IMR-90 (cell line): ENCODE measurements around the gene IL1RL1. TPM values are rescaled to one million over a fixed set of nuclear protein-coding genes. Genes with fewer than 3 reads are reported as not detected.

Experiments
- ATAC-seq: fragments of 200-7000 bp; cut with Tn5 transposase; 2 replicates; pipeline ENCODE4 v1.9.1; 2020; ENCODE audit warnings: low read depth, mild to moderate bottlenecking, moderate library complexity
- BruUV-seq: library from RNA; stranded (reverse); fragments of 400-500 nt; replicated peaks from 2 replicates; lab custom pipeline; 2021; lab: Mats Ljungman, UMichigan
- CTCF ChIA-PET: fragments of 300-600 bp; formaldehyde crosslinking; extraction: SDS; loops from one replicate; lab custom pipeline; 2021; ENCODE audit warnings: antibody characterized with exemption; lab: Yijun Ruan, JAX
- POLR2A ChIA-PET: fragments of 300-600 bp; sonication (Branson Sonifier 250); formaldehyde crosslinking; loops from one replicate; lab custom pipeline; 2022; ENCODE audit warnings: antibody characterized with exemption; ENCODE audit not compliant: unreplicated experiment; lab: Charles Lee
- DNase-seq: peaks from one replicate; pipeline ENCODE4 v3.0.0; 2013
- H2AFZ ChIP-seq: replicated peaks from 2 replicates; pipeline ENCODE3; 2013; ENCODE audit warnings: low read length, mild to moderate bottlenecking; ENCODE audit not compliant: poor library complexity
- H2AK5ac ChIP-seq: 2 replicates; pipeline ENCODE4 v1.6.1; 2013; ENCODE audit warnings: low read depth, low read length, inconsistent platforms
- H2AK9ac ChIP-seq: replicated peaks from 2 replicates; pipeline ENCODE3; 2013; ENCODE audit warnings: mild to moderate bottlenecking, low read depth, low read length, moderate library complexity; ENCODE audit not compliant: poor library complexity
- H2BK120ac ChIP-seq: 2 replicates; pipeline ENCODE4 v1.6.1; 2013; ENCODE audit warnings: low read depth, low read length, inconsistent platforms
- H2BK15ac ChIP-seq: 3 replicates; pipeline ENCODE4 v1.6.1; 2013; ENCODE audit warnings: low read depth, low read length, inconsistent platforms
- H2BK20ac ChIP-seq: 2 replicates; pipeline ENCODE4 v1.6.1; 2013; ENCODE audit warnings: low read depth, mild to moderate bottlenecking, inconsistent platforms, low read length, moderate library complexity
- H2BK5ac ChIP-seq: 2 replicates; pipeline ENCODE4 v1.6.1; 2013; ENCODE audit warnings: mild to moderate bottlenecking, low read depth, low read length, inconsistent platforms; ENCODE audit not compliant: poor library complexity, severe bottlenecking
- H3K14ac ChIP-seq: replicated peaks from 2 replicates; pipeline ENCODE4 v1.6.1; 2013; ENCODE audit warnings: low read depth, low read length, inconsistent platforms
- H3K18ac ChIP-seq: 2 replicates; pipeline ENCODE4 v1.6.1; 2013; ENCODE audit warnings: low read depth, low read length, control low read depth
- H3K23ac ChIP-seq: 2 replicates; pipeline ENCODE4 v1.6.1; 2013; ENCODE audit warnings: low read depth, low read length, inconsistent platforms
- H3K27ac ChIP-seq: 2 replicates; pipeline ENCODE4 v1.5.1; 2013; ENCODE audit warnings: mild to moderate bottlenecking, control low read depth, low read length; ENCODE audit not compliant: insufficient read depth
- H3K27me3 ChIP-seq: 2 replicates; pipeline ENCODE4 v1.6.1; 2013; ENCODE audit warnings: low read length; ENCODE audit not compliant: control insufficient read depth, insufficient read depth
- H3K36me3 ChIP-seq: 2 replicates; pipeline ENCODE4 v1.6.1; 2013; ENCODE audit warnings: low read length, mixed read lengths; ENCODE audit not compliant: control insufficient read depth, insufficient read depth
- H3K4ac ChIP-seq: 2 replicates; pipeline ENCODE4 v1.6.1; 2013; ENCODE audit warnings: low read depth, low read length, inconsistent platforms
- H3K4me1 ChIP-seq: 2 replicates; pipeline ENCODE4 v1.6.1; 2013; ENCODE audit warnings: low read length, mixed read lengths; ENCODE audit not compliant: control insufficient read depth, insufficient read depth
- H3K4me2 ChIP-seq: 2 replicates; pipeline ENCODE4 v1.6.1; 2013; ENCODE audit warnings: low read depth, mild to moderate bottlenecking, control low read depth, low read length, moderate library complexity
- H3K4me3 ChIP-seq: 2 replicates; pipeline ENCODE4 v1.5.1; 2013; ENCODE audit warnings: low read depth, mild to moderate bottlenecking, control low read depth, low read length, moderate library complexity; ENCODE audit not compliant: insufficient read depth
- H3K56ac ChIP-seq: 2 replicates; pipeline ENCODE4 v1.6.1; 2013; ENCODE audit warnings: low read length, inconsistent platforms; ENCODE audit not compliant: insufficient read depth; ENCODE audit errors: extremely low read depth
- H3K79me1 ChIP-seq, 2 experiments: 2 replicates each; pipeline ENCODE4 v1.6.1; 2013; ENCODE audit warnings: low read length in 2 of 2, inconsistent platforms in 1 of 2, low read depth in 1 of 2
- H3K9ac ChIP-seq: 2 replicates; pipeline ENCODE4 v1.6.1; 2013; ENCODE audit warnings: low read depth, low read length, control low read depth
- H3K9me1 ChIP-seq: 2 replicates; pipeline ENCODE4 v1.6.1; 2013; ENCODE audit warnings: low read length, inconsistent platforms; ENCODE audit not compliant: insufficient read depth
- H3K9me3 ChIP-seq: 2 replicates; pipeline ENCODE4 v1.6.1; 2013; ENCODE audit warnings: low read length; ENCODE audit not compliant: control insufficient read depth, insufficient read depth
- H4K20me1 ChIP-seq: 2 replicates; pipeline ENCODE4 v1.6.1; 2013; ENCODE audit warnings: low read length, inconsistent platforms; ENCODE audit not compliant: insufficient read depth
- H4K5ac ChIP-seq: 2 replicates; pipeline ENCODE4 v1.6.1; 2013; ENCODE audit warnings: mild to moderate bottlenecking, low read depth, low read length, control low read depth
- H4K8ac ChIP-seq, 2 experiments: 2 replicates each; pipeline ENCODE4 v1.6.1; 2013; ENCODE audit warnings: low read depth in 2 of 2, low read length in 2 of 2, control low read depth in 1 of 2, inconsistent platforms in 1 of 2
- H4K91ac ChIP-seq: 2 replicates; pipeline ENCODE4 v1.6.1; 2013; ENCODE audit warnings: low read depth, low read length, inconsistent platforms; ENCODE audit not compliant: insufficient read depth
- BHLHE40 ChIP-seq: fragments of 150-350 bp; IDR thresholded peaks from 2 replicates; pipeline ENCODE4 v1.6.1; 2016; ENCODE audit warnings: mild to moderate bottlenecking, low read depth, low read length
- CEBPB ChIP-seq: IDR thresholded peaks from 2 replicates; pipeline ENCODE4 v1.6.1; 2012; ENCODE audit warnings: low read depth, low read length, improper control_type of control experiment
- CHD1 ChIP-seq: IDR thresholded peaks from 2 replicates; pipeline ENCODE4 v1.6.1; 2012; ENCODE audit warnings: low read depth, low read length, improper control_type of control experiment
- CTCF ChIP-seq: conservative IDR thresholded peaks from 2 replicates; pipeline ENCODE4 v1.5.1; 2012; ENCODE audit warnings: mild to moderate bottlenecking, low read depth, low read length, improper control_type of control experiment
- FOS ChIP-seq: fragments of 150-350 bp; IDR thresholded peaks from 2 replicates; pipeline ENCODE4 v1.6.1; 2016; ENCODE audit warnings: low read depth, low read length
- MAFK ChIP-seq: IDR thresholded peaks from 2 replicates; pipeline ENCODE4 v1.6.1; 2012; ENCODE audit warnings: low read depth, low read length, improper control_type of control experiment
- MAZ ChIP-seq: IDR thresholded peaks from 2 replicates; pipeline ENCODE4 v1.6.1; 2012; ENCODE audit warnings: low read depth, mild to moderate bottlenecking, low read length, improper control_type of control experiment, moderate library complexity, borderline replicate concordance
- MXI1 ChIP-seq: IDR thresholded peaks from 2 replicates; pipeline ENCODE4 v1.6.1; 2012; ENCODE audit warnings: low read depth, mild to moderate bottlenecking, low read length, moderate library complexity, borderline replicate concordance
- NFE2L2 ChIP-seq: fragments of 150-350 bp; IDR thresholded peaks from 2 replicates; pipeline ENCODE4 v1.6.1; 2016; ENCODE audit warnings: low read depth, mild to moderate bottlenecking, low read length
- POLR2A ChIP-seq: IDR thresholded peaks from 2 replicates; pipeline ENCODE4 v1.6.1; 2012; ENCODE audit warnings: mild to moderate bottlenecking, low read depth, low read length
- RAD21 ChIP-seq: IDR thresholded peaks from 2 replicates; pipeline ENCODE4 v1.6.1; 2012; ENCODE audit warnings: low read length, improper control_type of control experiment
- RFX5 ChIP-seq: IDR thresholded peaks from 2 replicates; pipeline ENCODE4 v1.8.0; 2012; ENCODE audit warnings: low read depth, mild to moderate bottlenecking, low read length, moderate library complexity
- WGBS, 2 experiments: methylation state at CpG; one replicate each; pipeline versions ENCODE4 v1.1.5 to v1.1.7; 2013; ENCODE audit warnings: missing lambda C conversion rate in 2 of 2; ENCODE audit not compliant: insufficient read length in 1 of 2; ENCODE audit errors: extremely low coverage in 2 of 2; 5-methylcytosine and 5-hydroxymethylcytosine counted together
- dilution Hi-C: fragments of 300-500 bp; cut with HindIII; formaldehyde crosslinking; loops from one replicate; pipeline ENCODE4 v1.14.3; 2018; ENCODE audit warnings: low sequenced_read_pairs; ENCODE audit not compliant: unreplicated experiment
- in situ Hi-C: fragments of 300-500 bp; cut with MboI; formaldehyde crosslinking; loops from 3 replicates; pipeline ENCODE4 v1.14.3; 2019; ENCODE audit warnings: low sequenced_read_pairs, inconsistent platforms, mixed read lengths
- intact Hi-C: fragments of 100-400 bp; cut with micrococcal nuclease; formaldehyde crosslinking; loops from 2 replicates; pipeline ENCODE4 v1.10.0; 2022
- polyA plus RNA-seq, 3 experiments: library from polyadenylated mRNA; depleted of rRNA; stranded (reverse); fragments of >200 nt; gene quantifications; 2 replicates each; pipeline ENCODE4 v1.2.3, GENCODE V29; 2012; ENCODE audit warnings: low replicate concordance in 1 of 3
- total RNA-seq: library from RNA; depleted of rRNA; stranded (reverse); fragments of >200 nt; gene quantifications from 2 replicates; pipeline ENCODE4 v1.2.3, GENCODE V29; 2012
- TF ChIP-seq, protein P1 (sequence below): fragments of 150-350 bp; IDR thresholded peaks from 2 replicates; pipeline ENCODE4 v1.6.1; 2016; ENCODE audit warnings: low read depth, mild to moderate bottlenecking, low read length, moderate library complexity, borderline replicate concordance
- TF ChIP-seq, protein P2 (sequence below): fragments of 150-350 bp; IDR thresholded peaks from 2 replicates; pipeline ENCODE4 v1.6.1; 2017; ENCODE audit warnings: mild to moderate bottlenecking, antibody characterized with exemption, low read length, low read depth

The IL1RL1 gene
- total and polyA plus RNA-seq, 2 of the 4 experiments (the other 2 are of a cell fraction), result under 0.01 to 0.14 TPM

GRCh38 chr2:102304711-102305611 is 6.4 kb upstream of the IL1RL1 start:
- ATAC-seq (no peak), DNase-seq (no peak)
- H3K18ac ChIP-seq, result peak overlapping the region; percentile 59
- BruUV-seq, result no TSS peak
- no peak overlapping the region for H3K27ac ChIP-seq
- H4K20me1 ChIP-seq, result no peaks in the 10 kb centered on the region
- no peak overlapping the region for H3K4me2 ChIP-seq
- peaks cover 2% of the 10 kb centered on the region; the same call in 1 of the 2 replicates for H3K27me3 ChIP-seq
- no peak overlapping the region for H2AK9ac ChIP-seq
- 0 out of 2 replicates have a peak, but pooled peaks cover 2% of the 10 kb centered on the region for H3K4me1 ChIP-seq
- dilution Hi-C loops, result no loop called here
- no peak overlapping the region for H3K56ac ChIP-seq
- no peak overlapping the region for H2AFZ ChIP-seq
- H4K91ac ChIP-seq, result no peak overlapping the region
- H3K4ac ChIP-seq, result peak overlapping the region; percentile 25
- no peaks in the 10 kb centered on the region for H3K9me3 ChIP-seq
- H3K14ac ChIP-seq, result 0 out of 2 replicates have a peak overlapping the region, but pooled peaks have one; percentile 16
- intact Hi-C loops, result no loop called here
- no peak overlapping the region for H3K4me3 ChIP-seq
- in situ Hi-C loops, result no loop called here
- no peak overlapping the region for H4K8ac ChIP-seq
- H3K23ac ChIP-seq, result no peak overlapping the region
- no peak overlapping the region for H3K9ac ChIP-seq
- H2BK5ac ChIP-seq, result no peak overlapping the region
- no peaks in the 10 kb centered on the region for H3K79me1 ChIP-seq
- no peaks in the 10 kb centered on the region for H3K36me3 ChIP-seq
- H2BK120ac ChIP-seq, result peak overlapping the region; percentile 47; the same call in 1 of the 2 replicates
- WGBS, 2 experiments, result 80% methylated on average over 4 of the region's 11 CpGs; no CpG with 5 or more reads in 1 of the 2 experiments
- H3K9me1 ChIP-seq, result no peaks in the 10 kb centered on the region
- ChIA-PET CTCF (no interaction called here), POLR2A (no interaction called here)
- H2BK15ac ChIP-seq, result peak overlapping the region; percentile 24; the same call in 2 of the 3 replicates
- peak overlapping the region; percentile 75 for H2AK5ac ChIP-seq
- no peak overlapping the region; the same call in 1 of the 2 replicates for H2BK20ac ChIP-seq
- 0 out of 2 replicates have a peak overlapping the region, but pooled peaks have one; percentile 51 for H4K5ac ChIP-seq
- no peak for TF ChIP-seq CHD1
- no peak for TF ChIP-seq MXI1
- no peak for TF ChIP-seq MAFK
- no peak for TF ChIP-seq FOS
- no peak for TF ChIP-seq BHLHE40
- TF ChIP-seq POLR2A, result no peak
- no peak for TF ChIP-seq NFE2L2
- TF ChIP-seq RAD21, result no peak
- TF ChIP-seq CEBPB, result no peak
- TF ChIP-seq, protein P1, sequence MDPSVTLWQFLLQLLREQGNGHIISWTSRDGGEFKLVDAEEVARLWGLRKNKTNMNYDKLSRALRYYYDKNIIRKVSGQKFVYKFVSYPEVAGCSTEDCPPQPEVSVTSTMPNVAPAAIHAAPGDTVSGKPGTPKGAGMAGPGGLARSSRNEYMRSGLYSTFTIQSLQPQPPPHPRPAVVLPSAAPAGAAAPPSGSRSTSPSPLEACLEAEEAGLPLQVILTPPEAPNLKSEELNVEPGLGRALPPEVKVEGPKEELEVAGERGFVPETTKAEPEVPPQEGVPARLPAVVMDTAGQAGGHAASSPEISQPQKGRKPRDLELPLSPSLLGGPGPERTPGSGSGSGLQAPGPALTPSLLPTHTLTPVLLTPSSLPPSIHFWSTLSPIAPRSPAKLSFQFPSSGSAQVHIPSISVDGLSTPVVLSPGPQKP, result no peak
- TF ChIP-seq RFX5, result no peak
- no peak for TF ChIP-seq MAZ
- TF ChIP-seq CTCF, result no peak
- TF ChIP-seq, protein P2, sequence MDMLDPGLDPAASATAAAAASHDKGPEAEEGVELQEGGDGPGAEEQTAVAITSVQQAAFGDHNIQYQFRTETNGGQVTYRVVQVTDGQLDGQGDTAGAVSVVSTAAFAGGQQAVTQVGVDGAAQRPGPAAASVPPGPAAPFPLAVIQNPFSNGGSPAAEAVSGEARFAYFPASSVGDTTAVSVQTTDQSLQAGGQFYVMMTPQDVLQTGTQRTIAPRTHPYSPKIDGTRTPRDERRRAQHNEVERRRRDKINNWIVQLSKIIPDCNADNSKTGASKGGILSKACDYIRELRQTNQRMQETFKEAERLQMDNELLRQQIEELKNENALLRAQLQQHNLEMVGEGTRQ, result no peak
